GM12892 (cell line): ENCODE data around the gene C17orf114.

Source experiments
- DNase-seq: peaks from one replicate; pipeline ENCODE4 v3.0.0; 2011; ENCODE audit not compliant: insufficient read length
- FAIRE-seq: peaks from 2 replicates; lab custom pipeline; 2011; peaks lifted over from hg19 to GRCh38; lab: Jason Lieb, UNC
- POLR2A ChIP-seq: IDR thresholded peaks from 2 replicates; pipeline ENCODE4 v1.6.1; 2011; ENCODE audit warnings: low read depth, low read length, control low read depth
- POLR2AphosphoS5 ChIP-seq: IDR thresholded peaks from 2 replicates; pipeline ENCODE4 v1.6.1; 2011; ENCODE audit warnings: low read depth, low read length, control low read depth
- TAF1 ChIP-seq: IDR thresholded peaks from 2 replicates; pipeline ENCODE4 v1.6.1; 2011; ENCODE audit warnings: low read depth, mild to moderate bottlenecking, control low read depth, low read length, borderline replicate concordance

Gene C17orf114

GRCh38 chr17:4802228-4802627, at the start of gene C17orf114:
Gene C17orf114, minus strand, starts transcription at chr17:4802328.
- no peak for FAIRE-seq
- TF ChIP-seq TAF1: no peak
- TF ChIP-seq POLR2A: no peak
- no peak for TF ChIP-seq POLR2AphosphoS5

GRCh38 chr17:4851084-4851483, 49.0 kb upstream of the C17orf114 start:
- no peak for DNase-seq
- no peak for FAIRE-seq
- TF ChIP-seq POLR2AphosphoS5: no peak
- no peak for TF ChIP-seq POLR2A

More at GRCh38 chr17:4802228-4802627, at the start of gene C17orf114:
- DNase-seq: no peak

GRCh38 chr17:4850246-4850645, 48.1 kb upstream of the C17orf114 start:
- DNase-seq: no peak
- TF ChIP-seq POLR2A (no peak), TAF1 (no peak), POLR2AphosphoS5 (no peak)
- no peak for FAIRE-seq

- no peak for FAIRE-seq
- TF ChIP-seq POLR2AphosphoS5: no peak
- no peak for TF ChIP-seq TAF1
- TF ChIP-seq POLR2A: no peak
- no peak for DNase-seq
These were observed 46.9 kb upstream of the C17orf114 start for GRCh38 chr17:4849011-4849536.

- TF ChIP-seq POLR2AphosphoS5 (no peak), POLR2A (no peak), TAF1 (no peak)
- FAIRE-seq (no peak), DNase-seq (no peak)
These were observed 44.7 kb upstream of the C17orf114 start for GRCh38 chr17:4846635-4847390.

GRCh38 chr17:4845118-4845517, 43.0 kb upstream of the C17orf114 start:
- TF ChIP-seq POLR2A: no peak
- no peak for TF ChIP-seq POLR2AphosphoS5
- no peak for TF ChIP-seq TAF1
- no peak for FAIRE-seq

GRCh38 chr17:4843321-4844000, 41.3 kb upstream of the C17orf114 start:
- TF ChIP-seq POLR2AphosphoS5: no peak
- TF ChIP-seq POLR2A: no peak
- no peak for TF ChIP-seq TAF1
- FAIRE-seq (no peak), DNase-seq (no peak)

More at GRCh38 chr17:4845118-4845517, 43.0 kb upstream of the C17orf114 start:
- no peak for DNase-seq

GRCh38 chr17:4842376-4842775, 40.2 kb upstream of the C17orf114 start:
- no peak for FAIRE-seq
- TF ChIP-seq POLR2A: no peak
- no peak for TF ChIP-seq TAF1
- TF ChIP-seq POLR2AphosphoS5: no peak
- DNase-seq: no peak

- no peak for TF ChIP-seq POLR2AphosphoS5
- TF ChIP-seq TAF1: no peak
- no peak for TF ChIP-seq POLR2A
- no peak for DNase-seq
- no peak for FAIRE-seq
These were observed 38.7 kb upstream of the C17orf114 start for GRCh38 chr17:4840893-4841242.

- DNase-seq: no peak
These were observed 38.1 kb upstream of the C17orf114 start for GRCh38 chr17:4839965-4840892.

GRCh38 chr17:4839221-4839620, 37.1 kb upstream of the C17orf114 start:
- no peak for DNase-seq
- no peak for FAIRE-seq
- no peak for TF ChIP-seq TAF1
- no peak for TF ChIP-seq POLR2A
- TF ChIP-seq POLR2AphosphoS5: no peak

More at GRCh38 chr17:4839965-4840892, 38.1 kb upstream of the C17orf114 start:
- TF ChIP-seq TAF1 (no peak), POLR2AphosphoS5 (no peak), POLR2A (no peak)
- no peak for FAIRE-seq
